Ectodermal cell (in vitro differentiated cells): Measurements from ENCODE around the gene EXOC7.

ENCODE experiments used
- H3K27ac ChIP-seq: 2 replicates; pipeline ENCODE4 v1.7.0; 2013; ENCODE audit warnings: mild to moderate bottlenecking, low read depth, low read length; ENCODE audit not compliant: insufficient read depth, poor library complexity, severe bottlenecking
- H3K27me3 ChIP-seq: 2 replicates; pipeline ENCODE4 v1.7.0; 2013; ENCODE audit warnings: mild to moderate bottlenecking, low read length; ENCODE audit not compliant: insufficient read depth, control insufficient read depth, poor library complexity, severe bottlenecking
- H3K36me3 ChIP-seq: one replicate; pipeline ENCODE4 v1.7.0; 2013; ENCODE audit warnings: low read length; ENCODE audit not compliant: control insufficient read depth, insufficient read depth
- H3K4me1 ChIP-seq: one replicate; pipeline ENCODE4 v1.7.0; 2013; ENCODE audit warnings: low read length; ENCODE audit not compliant: control insufficient read depth, insufficient read depth
- H3K4me3 ChIP-seq: 2 replicates; pipeline ENCODE4 v1.7.0; 2013; ENCODE audit warnings: low read depth, low read length, control low read depth; ENCODE audit not compliant: insufficient read depth
- H3K9me3 ChIP-seq: 2 replicates; pipeline ENCODE4 v1.7.0; 2013; ENCODE audit warnings: mild to moderate bottlenecking, low read length, moderate library complexity; ENCODE audit not compliant: control insufficient read depth
- WGBS, 2 experiments: methylation state at CpG; one replicate each; pipeline ENCODE4 v1.1.7; 2013; ENCODE audit warnings: missing lambda C conversion rate in 2 of 2; 5-methylcytosine and 5-hydroxymethylcytosine counted together

Gene EXOC7

GRCh38 chr17:76086384-76086783 lies 17.2 kb downstream of the EXOC7 start:
- H3K4me3 ChIP-seq: no peak overlapping the region
- H3K4me1 ChIP-seq: no peaks in the 10 kb centered on the region
- H3K27ac ChIP-seq: no peak overlapping the region
- WGBS, 2 experiments: 96% methylated on average over 9 of the region's 9 CpGs
- H3K27me3 ChIP-seq: no peaks in the 10 kb centered on the region
- peaks cover 42% of the 10 kb centered on the region for H3K36me3 ChIP-seq
- H3K9me3 ChIP-seq: no peaks in the 10 kb centered on the region

GRCh38 chr17:76085731-76086366 lies 17.7 kb downstream of the EXOC7 start:
- 95% methylated on average over 13 of the region's 13 CpGs for WGBS, 2 experiments
- Histone ChIP-seq H3K36me3 (peaks cover 42% of the 10 kb centered on the region), H3K27ac (no peak overlapping the region), H3K4me3 (no peak overlapping the region), H3K27me3 (no peaks in the 10 kb centered on the region), H3K4me1 (no peaks in the 10 kb centered on the region), H3K9me3 (no peaks in the 10 kb centered on the region)

GRCh38 chr17:76085066-76085730 lies 18.4 kb downstream of the EXOC7 start:
- peaks cover under 1% of the 10 kb centered on the region for H3K27me3 ChIP-seq
- H3K27ac ChIP-seq: no peak overlapping the region
- peaks cover 42% of the 10 kb centered on the region for H3K36me3 ChIP-seq
- H3K4me1 ChIP-seq: peaks cover 6% of the 10 kb centered on the region
- no peak overlapping the region for H3K4me3 ChIP-seq
- 82% methylated on average over 17 of the region's 17 CpGs for WGBS, 2 experiments
- no peaks in the 10 kb centered on the region for H3K9me3 ChIP-seq

GRCh38 chr17:76083536-76084182 lies 19.9 kb downstream of the EXOC7 start:
- Histone ChIP-seq H3K36me3 (peaks cover 35% of the 10 kb centered on the region), H3K27ac (no peak overlapping the region), H3K4me1 (peaks cover 16% of the 10 kb centered on the region), H3K4me3 (no peak overlapping the region), H3K9me3 (no peaks in the 10 kb centered on the region), H3K27me3 (peaks cover 16% of the 10 kb centered on the region)
- 90 to 94% methylated on average over 15 of the region's 15 CpGs for WGBS, 2 experiments

GRCh38 chr17:76082326-76083251 lies 21.0 kb downstream of the EXOC7 start:
- Histone ChIP-seq H3K4me3 (no peak overlapping the region), H3K4me1 (peaks cover 16% of the 10 kb centered on the region), H3K36me3 (peaks cover 26% of the 10 kb centered on the region), H3K27me3 (peaks cover 27% of the 10 kb centered on the region), H3K9me3 (no peaks in the 10 kb centered on the region), H3K27ac (no peak overlapping the region)
- WGBS, 2 experiments: 91 to 93% methylated on average over 20 of the region's 20 CpGs

- H3K4me3 ChIP-seq: no peak overlapping the region
- H3K36me3 ChIP-seq: peaks cover 23% of the 10 kb centered on the region
- 90 to 91% methylated on average over 27 of the region's 27 CpGs for WGBS, 2 experiments
- peaks cover 19% of the 10 kb centered on the region for H3K4me1 ChIP-seq
- H3K27me3 ChIP-seq: peaks cover 37% of the 10 kb centered on the region
- H3K27ac ChIP-seq: no peak overlapping the region
- no peaks in the 10 kb centered on the region for H3K9me3 ChIP-seq
Observed at GRCh38 chr17:76081295-76082210, 22.0 kb downstream of the EXOC7 start.

GRCh38 chr17:76080768-76081287 lies 22.8 kb downstream of the EXOC7 start:
- Histone ChIP-seq H3K4me1 (peaks cover 26% of the 10 kb centered on the region), H3K27me3 (peaks cover 44% of the 10 kb centered on the region), H3K9me3 (no peaks in the 10 kb centered on the region), H3K4me3 (no peak overlapping the region), H3K36me3 (peaks cover 18% of the 10 kb centered on the region), H3K27ac (no peak overlapping the region)
- 63 to 65% methylated on average over 6 of the region's 6 CpGs for WGBS, 2 experiments

GRCh38 chr17:76079956-76080767 lies 23.4 kb downstream of the EXOC7 start:
- Histone ChIP-seq H3K27ac (no peak overlapping the region), H3K36me3 (peaks cover 15% of the 10 kb centered on the region), H3K27me3 (peaks cover 51% of the 10 kb centered on the region), H3K4me1 (peaks cover 28% of the 10 kb centered on the region), H3K9me3 (no peaks in the 10 kb centered on the region), H3K4me3 (no peak overlapping the region)
- WGBS, 2 experiments: 11% methylated on average over 23 of the region's 23 CpGs
